GM19193 (cell line): ENCODE results near the gene PRRX1.

Experiments used
- POLR2A ChIP-seq: IDR thresholded peaks from 4 replicates; pipeline ENCODE4 v1.6.1; 2011; ENCODE audit not compliant: insufficient read depth, insufficient read length; ENCODE audit errors: extremely low read depth

The PRRX1 gene

GRCh38 chr1:170695955-170696590, 32.1 kb downstream of the PRRX1 start:
- no peak for TF ChIP-seq POLR2A

GRCh38 chr1:170696591-170697290, 32.8 kb downstream of the PRRX1 start:
- no peak for TF ChIP-seq POLR2A

GRCh38 chr1:170697316-170697715, 33.4 kb downstream of the PRRX1 start:
- TF ChIP-seq POLR2A = no peak

- no peak for TF ChIP-seq POLR2A
Observed at GRCh38 chr1:170698301-170699275, 34.7 kb downstream of the PRRX1 start.

GRCh38 chr1:170699696-170700095, 35.8 kb downstream of the PRRX1 start:
- TF ChIP-seq POLR2A = no peak

GRCh38 chr1:170700842-170701615, 37.1 kb downstream of the PRRX1 start:
- no peak for TF ChIP-seq POLR2A

- no peak for TF ChIP-seq POLR2A
Observed at GRCh38 chr1:170701962-170702361, 38.0 kb downstream of the PRRX1 start.

GRCh38 chr1:170703591-170703990, 39.7 kb downstream of the PRRX1 start:
- no peak for TF ChIP-seq POLR2A

- TF ChIP-seq POLR2A = no peak
Observed at GRCh38 chr1:170704256-170704655, 40.3 kb downstream of the PRRX1 start.

GRCh38 chr1:170705981-170706380, 42.0 kb downstream of the PRRX1 start:
- no peak for TF ChIP-seq POLR2A

- TF ChIP-seq POLR2A = no peak
Observed at GRCh38 chr1:170707117-170707516, 43.2 kb downstream of the PRRX1 start.

- no peak for TF ChIP-seq POLR2A
Observed at GRCh38 chr1:170707959-170708655, 44.2 kb downstream of the PRRX1 start.

- no peak for TF ChIP-seq POLR2A
Observed at GRCh38 chr1:170711682-170712081, 47.8 kb downstream of the PRRX1 start.

- no peak for TF ChIP-seq POLR2A
Observed at GRCh38 chr1:170714163-170714562, 50.2 kb downstream of the PRRX1 start.

- no peak for TF ChIP-seq POLR2A
Observed at GRCh38 chr1:170714938-170715337, 51.0 kb downstream of the PRRX1 start.
